OCI-LY3 (cell line): ENCODE measurements around the gene ADAP2.

Experiments
- H2AFZ ChIP-seq: fragments of 200-600, 300-600 bp; shearing (Covaris generic); 2 replicates; pipeline ENCODE4 v1.6.0; 2014; ENCODE audit warnings: antibody characterized with exemption, low read depth, low read length
- H3K27ac ChIP-seq: fragments of 200-600, 300-600 bp; sonication (generic); 2 replicates; pipeline ENCODE4 v1.5.1; 2014; ENCODE audit warnings: mild to moderate bottlenecking, low read length, moderate library complexity, mixed read lengths
- H3K27me3 ChIP-seq: fragments of 200-600, 300-600 bp; sonication (generic); 2 replicates; pipeline ENCODE4 v1.6.1; 2014; ENCODE audit warnings: low read depth, low read length, mixed read lengths
- H3K36me3 ChIP-seq: fragments of 200-600, 300-600 bp; sonication (generic); replicated peaks from 2 replicates; pipeline ENCODE3; 2014; ENCODE audit warnings: low read depth, low read length, mixed read lengths
- H3K4me1 ChIP-seq: fragments of 300-600, 200-600 bp; sonication (generic); 2 replicates; pipeline ENCODE4 v1.6.1; 2014; ENCODE audit warnings: low read length, mixed read lengths
- H3K4me2 ChIP-seq: fragments of 200-600, 300-600 bp; sonication (generic); 2 replicates; pipeline ENCODE4 v1.6.1; 2014; ENCODE audit warnings: low read length, mixed read lengths
- H3K4me3 ChIP-seq: fragments of 300-600, 200-600 bp; sonication (generic); 2 replicates; pipeline ENCODE4 v1.5.1; 2014; ENCODE audit warnings: antibody characterized with exemption, mild to moderate bottlenecking, low read length, moderate library complexity
- H3K79me2 ChIP-seq: fragments of 300-600, 200-600 bp; shearing (Covaris generic); 2 replicates; pipeline ENCODE4 v1.6.1; 2014; ENCODE audit warnings: mild to moderate bottlenecking, low read length, mixed read lengths
- H3K9ac ChIP-seq: fragments of 300-600, 200-600 bp; shearing (Covaris generic); 2 replicates; pipeline ENCODE4 v1.6.0; 2014; ENCODE audit warnings: mild to moderate bottlenecking, low read length, moderate library complexity
- H3K9me3 ChIP-seq: fragments of 200-600, 300-600 bp; shearing (Covaris generic); 2 replicates; pipeline ENCODE4 v1.6.1; 2014; ENCODE audit warnings: low read length, mixed read lengths; ENCODE audit not compliant: insufficient read depth
- H4K20me1 ChIP-seq: fragments of 200-600, 300-600 bp; sonication (generic); 2 replicates; pipeline ENCODE4 v1.6.1; 2016; ENCODE audit warnings: low read length, mixed read lengths; ENCODE audit not compliant: insufficient read depth
- CTCF ChIP-seq: fragments of 200-600, 300-600 bp; sonication (generic); IDR thresholded peaks from 2 replicates; pipeline ENCODE4 v1.5.1; 2014; ENCODE audit warnings: antibody characterized with exemption, low read length, low read depth
- EZH2phosphoT487 ChIP-seq: fragments of 200-600 bp; shearing (Covaris generic); IDR thresholded peaks from 2 replicates; pipeline ENCODE4 v1.6.1; 2018; ENCODE audit warnings: antibody characterized with exemption, mixed run types, low read depth

ADAP2 gene, protein sequence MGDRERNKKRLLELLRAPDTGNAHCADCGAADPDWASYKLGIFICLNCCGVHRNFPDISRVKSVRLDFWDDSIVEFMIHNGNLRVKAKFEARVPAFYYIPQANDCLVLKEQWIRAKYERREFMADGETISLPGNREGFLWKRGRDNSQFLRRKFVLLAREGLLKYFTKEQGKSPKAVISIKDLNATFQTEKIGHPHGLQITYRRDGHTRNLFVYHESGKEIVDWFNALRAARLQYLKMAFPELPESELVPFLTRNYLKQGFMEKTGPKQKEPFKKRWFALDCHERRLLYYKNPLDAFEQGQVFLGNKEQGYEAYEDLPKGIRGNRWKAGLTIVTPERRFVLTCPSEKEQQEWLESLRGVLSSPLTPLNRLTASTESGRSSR

DNA sequence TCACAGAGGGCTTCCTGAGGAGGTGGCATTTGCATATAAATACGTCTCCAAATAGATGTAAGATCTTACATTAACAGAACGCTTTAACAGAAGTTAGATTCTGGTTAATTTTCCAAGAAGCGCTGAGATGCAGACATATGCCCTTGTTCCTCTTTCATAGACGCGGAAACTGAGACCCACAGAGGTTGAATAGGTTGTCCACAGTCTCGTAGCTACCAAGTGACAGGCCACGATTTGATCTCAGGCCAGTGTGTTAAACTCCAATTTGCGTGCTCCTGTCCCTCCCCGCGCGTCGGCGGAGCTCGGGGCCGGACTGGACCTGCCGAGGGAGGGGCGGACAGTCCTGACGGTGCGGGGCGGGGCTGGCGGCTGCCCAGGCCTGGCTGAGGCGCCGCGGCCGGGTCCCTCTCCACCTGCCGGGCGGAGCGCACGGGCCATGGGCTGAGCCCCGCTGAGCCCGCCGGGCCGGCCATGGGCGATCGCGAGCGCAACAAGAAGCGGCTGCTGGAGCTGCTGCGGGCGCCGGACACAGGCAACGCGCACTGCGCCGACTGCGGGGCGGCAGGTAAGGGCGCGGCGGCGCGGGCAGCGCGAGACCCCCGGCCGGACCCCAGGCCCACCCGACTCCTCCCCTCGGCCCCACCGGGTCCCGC lies at the start of gene ADAP2:
ADAP2 (plus strand) TSS at position 402 of the 653 bp plus-strand sequence; CDS start at position 472, 70 bp downstream.
- H2AFZ ChIP-seq, result peak within 1 kb of the TSS; percentile 95
- H3K36me3 ChIP-seq, result no peaks in the 10 kb centered on the region
- peaks cover 17% of the 10 kb centered on the region for H3K4me1 ChIP-seq
- no peak within 1 kb of the TSS for H3K27ac ChIP-seq
- H3K4me2 ChIP-seq, result peak within 1 kb of the TSS; percentile 91
- no peaks in the 10 kb centered on the region for H3K9me3 ChIP-seq
- H3K9ac ChIP-seq, result peak within 1 kb of the TSS; percentile 58
- peak within 1 kb of the TSS; percentile 83 for H3K4me3 ChIP-seq
- TF ChIP-seq CTCF (no peak), EZH2phosphoT487 (no peak)
- no peaks in the 10 kb centered on the region for H4K20me1 ChIP-seq
- peaks cover 18% of the 10 kb centered on the region; the same call in 1 of the 2 replicates for H3K27me3 ChIP-seq
- H3K79me2 ChIP-seq, result no peaks in the 10 kb centered on the region

DNA sequence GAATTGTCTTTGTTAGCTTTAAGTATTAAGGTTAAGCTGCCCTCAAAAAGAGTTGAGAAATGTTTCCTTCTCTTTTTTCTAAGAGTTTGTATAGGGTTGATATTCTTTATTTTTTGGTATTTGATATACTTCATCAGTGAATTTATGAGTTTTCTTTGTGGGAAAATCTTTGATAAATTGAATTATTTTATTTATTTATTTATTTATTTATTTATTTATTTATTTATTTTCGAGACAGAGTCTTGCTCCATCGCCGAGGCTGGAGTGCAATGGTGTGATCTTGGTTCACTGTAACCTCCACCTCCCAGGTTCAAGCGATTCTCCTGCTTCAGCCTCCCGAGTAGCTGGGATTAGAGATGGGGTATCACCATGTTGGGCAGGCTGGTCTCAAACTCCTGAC lies 35.6 kb upstream of the ADAP2 start:
- no peak overlapping the region for H3K4me2 ChIP-seq
- H3K27me3 ChIP-seq, result no peaks in the 10 kb centered on the region
- H3K79me2 ChIP-seq, result no peaks in the 10 kb centered on the region
- H3K4me3 ChIP-seq, result no peak overlapping the region
- H3K27ac ChIP-seq, result no peak overlapping the region
- no peaks in the 10 kb centered on the region for H4K20me1 ChIP-seq
- H2AFZ ChIP-seq, result no peak overlapping the region
- H3K9me3 ChIP-seq, result no peaks in the 10 kb centered on the region
- peaks cover 11% of the 10 kb centered on the region for H3K36me3 ChIP-seq
- H3K9ac ChIP-seq, result no peak overlapping the region
- H3K4me1 ChIP-seq, result no peaks in the 10 kb centered on the region
- TF ChIP-seq EZH2phosphoT487, result no peak
- no peak for TF ChIP-seq CTCF

GRCh38 chr17:30894236-30894635 lies 27.5 kb upstream of the ADAP2 start:
- no peaks in the 10 kb centered on the region for H3K9me3 ChIP-seq
- peaks cover 30% of the 10 kb centered on the region for H3K36me3 ChIP-seq
- H3K4me1 ChIP-seq, result no peaks in the 10 kb centered on the region
- no peak overlapping the region for H3K9ac ChIP-seq
- H3K4me3 ChIP-seq, result no peak overlapping the region
- no peak overlapping the region for H3K27ac ChIP-seq
- H3K27me3 ChIP-seq, result no peaks in the 10 kb centered on the region
- no peaks in the 10 kb centered on the region for H4K20me1 ChIP-seq
- no peak overlapping the region for H3K4me2 ChIP-seq
- TF ChIP-seq EZH2phosphoT487 (no peak), CTCF (no peak)
- no peaks in the 10 kb centered on the region for H3K79me2 ChIP-seq
- no peak overlapping the region for H2AFZ ChIP-seq

DNA sequence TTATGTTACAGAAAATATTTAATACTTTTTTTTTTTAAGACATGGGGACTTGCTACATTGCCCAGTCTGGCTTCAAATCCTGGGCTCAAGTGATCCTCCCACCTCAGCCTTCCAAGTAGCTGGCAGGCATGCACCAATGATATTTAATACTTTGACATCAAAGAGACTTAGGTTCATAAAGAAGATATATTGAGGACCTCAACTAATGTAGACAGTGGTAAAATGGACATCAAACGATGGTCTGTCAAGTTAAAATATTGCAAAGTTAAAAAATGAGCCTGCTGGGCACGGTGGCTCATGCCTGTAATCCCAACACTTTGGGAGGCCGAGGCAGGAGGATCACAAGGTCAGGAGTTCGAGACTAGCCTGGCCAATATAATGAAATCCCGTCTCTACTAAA lies 24.4 kb upstream of the ADAP2 start:
- Histone ChIP-seq H3K4me2 (no peak overlapping the region), H3K9me3 (no peaks in the 10 kb centered on the region), H3K36me3 (peaks cover 40% of the 10 kb centered on the region)

More for the DNA sequence above, 24.4 kb upstream of the ADAP2 start:
- no peak for TF ChIP-seq CTCF
- TF ChIP-seq EZH2phosphoT487, result no peak
- Histone ChIP-seq H4K20me1 (no peaks in the 10 kb centered on the region), H3K27me3 (no peaks in the 10 kb centered on the region), H3K27ac (no peak overlapping the region), H3K4me1 (no peaks in the 10 kb centered on the region), H2AFZ (no peak overlapping the region), H3K79me2 (no peaks in the 10 kb centered on the region), H3K9ac (no peak overlapping the region), H3K4me3 (no peak overlapping the region)
